Measurements from ENCODE around the gene SLC9B1.
A peak's percentile ranks its signal among the peaks of the same experiment; 100 is the strongest.

SLC9B1 gene, protein sequence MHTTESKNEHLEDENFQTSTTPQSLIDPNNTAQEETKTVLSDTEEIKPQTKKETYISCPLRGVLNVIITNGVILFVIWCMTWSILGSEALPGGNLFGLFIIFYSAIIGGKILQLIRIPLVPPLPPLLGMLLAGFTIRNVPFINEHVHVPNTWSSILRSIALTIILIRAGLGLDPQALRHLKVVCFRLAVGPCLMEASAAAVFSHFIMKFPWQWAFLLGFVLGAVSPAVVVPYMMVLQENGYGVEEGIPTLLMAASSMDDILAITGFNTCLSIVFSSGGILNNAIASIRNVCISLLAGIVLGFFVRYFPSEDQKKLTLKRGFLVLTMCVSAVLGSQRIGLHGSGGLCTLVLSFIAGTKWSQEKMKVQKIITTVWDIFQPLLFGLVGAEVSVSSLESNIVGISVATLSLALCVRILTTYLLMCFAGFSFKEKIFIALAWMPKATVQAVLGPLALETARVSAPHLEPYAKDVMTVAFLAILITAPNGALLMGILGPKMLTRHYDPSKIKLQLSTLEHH

DNA sequence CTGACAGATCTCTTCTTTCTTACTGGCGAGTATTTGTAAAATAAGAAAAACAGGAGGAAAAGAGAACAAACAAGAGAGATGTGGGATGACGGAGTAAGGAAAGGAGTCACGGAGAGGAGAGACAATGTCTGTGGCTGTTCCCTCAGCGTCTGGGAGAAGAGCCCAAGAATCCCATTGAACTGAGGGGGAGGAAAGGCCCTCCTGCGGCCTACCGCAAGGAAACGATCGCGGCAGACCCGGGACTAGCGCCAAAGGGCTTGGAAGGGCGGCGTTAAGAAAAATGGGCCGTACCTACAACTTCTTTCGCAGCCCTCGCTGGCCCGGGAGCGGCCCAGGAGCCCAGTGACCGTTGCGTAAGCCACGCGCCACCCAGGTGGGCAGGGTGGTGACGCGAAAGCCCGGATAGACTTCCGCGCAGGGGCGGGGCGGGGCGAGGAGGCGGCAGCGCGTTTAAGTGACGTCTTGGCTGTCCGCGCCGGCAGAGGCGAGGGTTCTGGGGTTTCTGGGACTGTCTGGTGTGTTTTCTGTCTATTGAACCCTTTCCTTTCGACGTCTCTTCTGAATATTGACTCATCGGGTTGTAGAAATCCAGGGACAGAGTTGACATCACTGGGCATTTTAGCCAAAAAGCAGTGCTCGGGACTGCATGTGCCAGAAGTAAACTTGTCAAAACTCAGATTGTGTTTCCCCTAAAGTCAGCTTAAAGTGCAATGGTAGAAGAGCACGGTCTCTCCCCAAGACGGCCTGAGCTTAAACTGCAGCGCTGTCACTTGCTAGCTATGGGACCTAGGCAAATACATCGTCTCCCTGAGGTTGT, at the start of gene SLC9B1:
Gene SLC9B1 (minus strand): TSS at position 398 of the 817 bp plus-strand sequence. CDS start 27,994 bp downstream, outside the sequence.
- DNase-seq, result peak; percentile 95

DNA sequence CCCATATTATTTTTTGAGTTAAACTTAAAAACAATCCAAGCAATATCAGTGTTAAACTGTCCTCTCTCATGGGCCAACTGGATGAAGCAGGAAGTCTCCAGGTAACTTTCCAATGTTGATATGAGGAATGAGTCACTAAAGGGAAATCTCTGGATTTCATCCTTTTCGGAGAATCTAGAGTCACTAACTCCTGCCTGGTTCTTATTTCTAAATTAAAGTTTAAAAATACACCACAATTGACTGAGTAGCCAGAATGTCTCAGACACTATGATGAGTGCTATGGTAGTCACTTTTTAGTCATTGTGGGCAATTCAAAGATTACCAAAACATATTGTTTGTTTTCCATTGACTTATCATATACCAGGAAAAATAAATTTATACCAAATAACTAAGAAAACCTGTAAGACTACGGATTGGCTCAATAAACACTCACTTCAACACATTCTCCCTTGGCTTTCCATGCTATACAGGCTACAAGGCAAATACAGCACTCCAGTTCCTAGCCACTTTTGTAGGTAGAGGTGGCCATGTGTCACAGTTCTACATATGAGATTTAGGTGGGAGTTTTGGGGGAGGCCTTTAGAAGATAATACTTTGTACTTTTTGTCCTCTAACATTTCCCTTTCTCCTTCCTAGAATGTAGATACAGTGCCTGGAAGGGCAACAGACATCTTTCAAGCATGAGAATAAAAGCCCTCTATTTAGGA, 48.5 kb upstream of the SLC9B1 start:
- DNase-seq, result no peak

DNA sequence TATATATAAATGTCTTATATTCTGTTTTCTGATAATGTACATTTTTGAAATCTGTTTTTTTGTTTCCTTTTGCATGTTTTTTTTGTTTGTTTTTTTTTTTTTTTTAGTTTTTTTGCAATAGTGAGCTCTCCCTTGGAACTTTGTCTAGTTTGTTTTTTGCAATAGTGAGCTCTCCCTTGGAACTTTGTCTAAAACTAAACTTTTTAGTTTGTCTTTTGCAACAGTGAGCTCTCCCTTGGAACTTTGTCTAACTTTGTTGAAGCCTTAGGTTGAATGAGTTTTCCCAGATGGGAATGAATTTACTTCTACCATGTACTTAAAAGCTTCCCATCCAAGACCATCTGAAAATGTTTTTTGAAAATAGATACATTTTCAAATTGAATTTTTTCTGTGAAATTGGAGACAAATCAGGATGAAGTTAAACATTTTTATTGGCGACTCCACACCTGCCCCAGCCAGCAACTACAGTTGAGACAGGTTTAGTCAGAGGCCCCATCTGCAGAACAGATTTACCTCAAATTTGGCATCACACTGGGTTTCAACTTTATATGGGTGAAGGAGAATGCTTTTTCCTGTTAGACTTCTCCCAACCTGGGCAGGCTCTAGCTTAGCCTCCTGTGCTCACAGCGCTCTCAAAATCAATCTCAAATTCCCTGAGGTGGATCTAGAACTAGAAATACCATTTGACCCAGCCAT, 41.1 kb upstream of the SLC9B1 start:
- no peak for DNase-seq

DNA sequence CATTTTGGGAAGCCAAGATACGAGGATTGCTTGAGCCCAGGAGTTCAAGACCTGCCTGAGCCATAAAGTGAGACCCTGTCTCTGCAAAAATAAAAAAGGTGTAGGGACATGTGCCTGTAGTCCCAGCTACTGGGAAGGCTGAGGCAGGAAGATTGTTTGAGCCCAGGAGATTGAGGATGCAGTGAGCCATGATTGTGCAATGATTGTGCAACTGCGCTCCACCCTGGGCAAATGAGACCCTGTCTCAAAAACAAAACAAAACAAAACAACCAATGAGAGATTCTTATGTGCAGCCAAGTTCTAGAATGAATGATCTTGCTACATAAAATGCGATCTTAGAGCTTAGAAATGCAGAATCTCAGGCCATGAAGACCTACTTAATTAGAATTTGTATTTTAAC, 34.5 kb upstream of the SLC9B1 start:
- no peak for DNase-seq

DNA sequence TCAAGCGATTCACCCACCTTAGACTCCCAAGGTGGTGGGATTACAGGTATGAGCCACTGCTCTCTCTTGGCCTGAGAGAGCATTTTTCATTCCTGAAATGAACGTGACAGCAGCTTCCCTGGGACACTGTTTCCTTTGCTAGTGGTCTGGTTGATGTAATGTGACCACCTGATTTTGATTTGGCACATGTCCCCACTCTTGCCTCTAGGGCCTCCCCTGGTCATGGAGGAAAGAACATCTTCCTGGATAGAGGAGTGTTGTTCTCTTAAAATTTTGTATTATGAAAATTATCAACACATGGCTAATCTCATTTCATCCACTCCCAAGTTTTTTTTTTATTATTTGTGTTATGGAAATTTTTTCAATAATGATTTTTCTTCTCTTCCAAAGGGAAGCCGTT, 33.3 kb upstream of the SLC9B1 start:
- no peak for DNase-seq

DNA sequence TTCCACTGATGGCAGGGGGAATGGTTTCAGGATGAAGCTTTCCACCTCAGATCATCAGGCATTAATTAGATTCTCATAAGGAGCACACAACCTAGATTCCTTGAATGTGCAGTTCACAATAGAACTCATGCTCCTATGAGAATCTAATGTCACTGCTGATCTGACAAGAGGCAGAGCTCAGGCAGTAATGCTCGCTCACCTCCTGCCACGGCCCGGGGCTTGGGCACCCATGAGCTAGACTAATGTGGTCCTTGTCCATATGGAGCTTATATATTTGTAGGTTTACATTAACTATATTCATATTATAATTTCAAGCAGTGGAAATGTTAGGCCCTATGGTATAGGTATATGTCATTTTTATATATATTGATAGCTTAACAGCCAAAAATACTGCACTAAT, 32.6 kb upstream of the SLC9B1 start:
- no peak for DNase-seq

DNA sequence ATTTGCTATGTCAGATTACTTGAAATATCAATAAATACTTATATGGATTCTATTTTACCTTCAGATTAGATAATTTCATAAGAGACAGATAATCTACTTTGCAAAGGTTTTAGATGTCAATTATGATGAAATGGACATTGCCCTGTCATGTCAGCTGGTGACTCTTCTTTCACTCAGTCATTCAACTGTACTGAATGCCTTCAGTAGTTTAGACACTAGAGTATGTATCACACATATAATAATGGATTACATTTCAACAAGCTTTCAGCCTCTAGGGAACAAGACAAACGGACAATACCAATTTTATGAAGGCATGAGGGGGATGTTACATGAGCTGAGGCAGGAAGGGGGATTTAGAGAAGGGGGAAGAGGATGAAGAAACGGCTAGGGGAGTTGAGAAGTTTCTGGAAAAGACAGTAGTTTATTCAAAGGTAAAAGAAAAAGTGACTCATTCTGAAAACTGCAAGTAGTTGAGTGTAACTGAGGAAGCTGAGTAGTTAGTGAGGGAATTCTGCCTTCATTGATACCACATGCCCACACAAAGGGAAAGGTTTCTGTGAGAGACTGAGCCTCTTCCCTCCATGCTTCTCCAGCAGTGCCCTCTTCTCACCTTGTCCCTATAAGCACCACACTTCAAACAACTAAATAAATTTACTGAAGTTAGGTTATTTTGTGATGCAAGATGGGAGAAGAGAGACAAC, 31.4 kb upstream of the SLC9B1 start:
- DNase-seq, result no peak

DNA sequence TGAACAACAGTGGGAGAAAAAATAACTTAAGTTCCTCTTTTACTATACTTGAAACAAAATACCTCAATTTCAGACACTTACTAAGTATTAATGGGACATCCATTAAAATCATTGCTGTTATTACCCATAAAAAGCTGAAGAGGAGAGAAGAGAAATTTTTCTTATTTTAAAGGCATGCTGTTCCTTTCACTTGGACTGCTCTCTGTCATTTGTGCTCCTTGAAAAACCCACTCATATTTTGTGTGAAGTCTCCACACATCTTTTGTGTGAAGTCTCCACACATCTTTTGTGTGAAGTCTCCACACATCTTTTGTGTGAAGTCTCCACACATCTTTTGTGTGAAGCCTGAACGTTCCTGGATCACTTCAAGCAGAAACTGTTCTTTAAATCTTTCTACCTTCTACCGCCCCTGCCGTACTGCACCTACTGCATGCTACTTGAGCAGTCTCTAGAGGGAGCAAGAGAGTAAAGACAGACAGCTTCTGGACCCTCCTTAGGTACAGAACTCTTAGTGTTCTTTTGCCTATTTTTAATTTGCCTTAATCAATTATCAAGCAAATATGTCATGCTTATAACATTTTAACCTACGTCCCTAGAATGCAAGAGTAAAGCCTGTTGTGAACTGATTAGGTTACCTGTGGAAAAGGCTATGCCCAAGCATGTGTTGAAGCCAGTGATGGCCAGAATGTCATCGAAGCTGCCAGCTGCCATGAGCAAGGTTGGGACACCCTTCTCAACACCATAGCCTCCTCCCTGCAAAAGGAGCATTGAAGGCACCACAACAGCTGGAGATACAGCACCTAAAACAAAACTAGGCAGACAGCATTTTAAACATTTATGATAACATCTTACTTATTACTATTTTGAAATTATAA, 27.1 kb upstream of the SLC9B1 start:
- peak; percentile 42 for DNase-seq

DNA sequence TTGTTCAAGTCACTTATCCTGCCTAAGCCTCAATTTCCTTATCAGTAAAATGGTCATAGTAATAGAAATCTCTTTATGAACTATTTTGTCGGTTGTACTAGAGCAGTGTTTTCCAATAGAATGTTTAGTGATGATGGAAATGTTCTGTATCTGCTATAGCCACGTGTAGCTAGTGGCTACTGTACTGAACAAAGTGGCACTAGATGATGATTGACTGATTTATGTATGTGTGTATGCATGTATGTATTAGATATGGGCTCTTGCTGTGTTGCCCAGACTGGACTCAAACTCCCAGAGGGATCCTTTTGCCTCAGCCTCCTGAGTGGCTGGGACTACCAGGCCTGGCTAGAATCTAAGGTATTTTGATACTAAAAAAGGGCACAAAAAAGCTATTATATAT, 24.7 kb upstream of the SLC9B1 start:
- DNase-seq, result no peak

DNA sequence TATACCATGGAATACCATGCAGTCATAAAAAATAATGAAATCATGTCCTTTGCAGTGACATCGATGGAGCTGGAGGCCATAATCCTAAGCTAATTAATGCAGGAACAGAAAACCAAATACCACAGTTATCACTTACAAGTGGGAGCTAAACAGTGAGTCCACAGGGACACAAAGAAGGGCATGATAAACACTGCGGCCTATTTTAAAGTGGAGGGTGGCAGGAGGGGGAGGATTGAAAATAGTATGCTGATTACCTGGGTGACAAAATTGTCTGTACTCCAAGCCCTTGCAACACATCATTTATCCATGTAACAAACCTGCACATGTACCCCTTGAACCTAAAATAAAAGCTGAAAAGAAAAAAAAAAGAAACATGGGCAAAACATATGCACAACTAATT, 16.7 kb upstream of the SLC9B1 start:
- DNase-seq, result no peak

DNA sequence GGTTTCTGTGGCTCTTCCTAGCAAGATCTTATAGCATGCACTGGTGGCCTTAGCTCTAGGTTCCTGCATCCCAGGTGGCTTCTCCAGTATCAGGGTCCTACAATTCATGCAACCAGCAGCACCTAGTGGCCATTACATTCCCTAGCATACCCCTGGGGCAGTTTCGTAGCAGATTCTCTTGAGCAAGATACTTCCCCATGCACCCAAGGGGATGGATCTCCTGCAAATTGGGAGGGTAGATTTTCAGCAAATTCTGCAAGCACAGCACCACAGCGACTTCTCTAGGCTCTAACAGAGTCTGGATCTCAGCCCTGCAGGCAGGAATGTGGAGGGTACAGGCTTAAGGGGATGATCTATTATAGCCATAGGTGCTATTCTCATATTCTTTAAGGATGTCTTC, 13.1 kb upstream of the SLC9B1 start:
- peak; percentile 37 for DNase-seq

DNA sequence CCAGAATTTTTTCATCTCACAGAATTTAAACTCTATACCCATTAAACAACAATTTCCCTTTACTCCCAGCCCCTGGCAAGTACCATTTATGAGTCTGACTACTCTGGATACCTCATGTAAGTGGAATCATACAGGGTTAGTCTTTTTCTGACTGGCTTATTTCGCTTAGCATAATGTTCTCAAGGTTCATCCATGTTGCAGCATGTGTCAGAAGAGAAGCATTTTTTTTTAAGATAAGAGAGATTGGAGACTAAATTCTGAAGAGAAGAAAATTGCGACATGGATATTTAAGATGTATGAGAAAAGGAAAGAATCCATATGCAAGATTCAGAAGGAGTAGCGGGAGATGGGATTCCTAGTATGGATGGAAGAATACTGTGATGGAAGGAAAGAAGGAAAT, 11.3 kb upstream of the SLC9B1 start:
- no peak for DNase-seq

DNA sequence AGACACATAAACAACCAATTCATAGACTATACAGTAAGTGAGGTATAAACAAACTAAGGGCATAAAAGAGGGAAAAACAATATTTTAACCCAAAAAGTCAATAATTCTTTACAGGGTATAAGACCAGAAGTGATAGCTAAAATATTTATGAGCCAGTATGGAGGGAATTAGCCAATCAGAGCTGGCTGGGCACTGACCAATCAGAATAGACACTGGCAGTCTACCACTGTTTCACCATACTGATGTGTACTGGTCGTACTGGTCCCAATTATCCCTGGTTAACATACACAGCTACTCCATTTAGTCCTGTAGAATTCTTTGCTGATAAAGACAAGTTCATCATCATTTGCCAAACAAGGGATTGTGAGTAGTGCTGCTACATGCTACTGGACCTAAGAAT, 9.8 kb upstream of the SLC9B1 start:
- no peak for DNase-seq

DNA sequence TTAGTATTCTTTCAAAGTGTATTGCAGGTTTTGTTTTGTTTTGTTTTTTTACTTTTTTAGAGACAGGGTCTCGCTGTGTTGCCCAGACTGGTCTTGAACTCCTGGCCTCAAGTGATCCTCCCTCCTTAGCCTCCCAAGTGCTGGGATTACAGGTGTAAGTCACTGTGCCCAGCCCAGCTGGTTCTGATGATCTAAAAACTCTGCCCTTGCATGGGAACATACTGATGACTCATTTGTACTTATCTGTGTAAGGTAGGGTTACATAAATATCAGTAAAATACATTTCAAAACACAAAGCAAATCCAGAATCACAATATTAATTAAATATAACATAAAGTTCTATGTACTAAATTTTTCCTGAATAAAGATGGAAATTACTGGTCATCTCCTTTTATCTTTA, 7.4 kb upstream of the SLC9B1 start:
- DNase-seq, result no peak

DNA sequence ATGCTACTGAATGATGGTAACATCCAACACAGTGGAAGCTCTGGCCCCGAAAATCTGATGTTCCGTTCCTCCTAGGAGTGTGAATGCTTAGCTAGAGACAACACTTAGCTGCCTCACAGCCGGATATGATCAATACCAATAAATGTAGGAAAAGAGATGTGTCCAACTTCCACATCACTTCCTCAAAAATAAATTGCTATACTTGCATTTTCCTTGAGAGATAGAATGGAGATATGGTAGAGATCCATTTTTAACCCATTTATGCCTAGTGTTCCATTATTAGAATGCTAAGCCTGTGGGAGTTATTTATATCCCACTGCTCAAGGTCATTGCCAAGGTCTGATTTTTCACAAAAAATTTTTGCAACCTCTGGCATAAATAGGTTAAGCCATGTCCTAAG, 5.5 kb upstream of the SLC9B1 start:
- DNase-seq, result no peak

DNA sequence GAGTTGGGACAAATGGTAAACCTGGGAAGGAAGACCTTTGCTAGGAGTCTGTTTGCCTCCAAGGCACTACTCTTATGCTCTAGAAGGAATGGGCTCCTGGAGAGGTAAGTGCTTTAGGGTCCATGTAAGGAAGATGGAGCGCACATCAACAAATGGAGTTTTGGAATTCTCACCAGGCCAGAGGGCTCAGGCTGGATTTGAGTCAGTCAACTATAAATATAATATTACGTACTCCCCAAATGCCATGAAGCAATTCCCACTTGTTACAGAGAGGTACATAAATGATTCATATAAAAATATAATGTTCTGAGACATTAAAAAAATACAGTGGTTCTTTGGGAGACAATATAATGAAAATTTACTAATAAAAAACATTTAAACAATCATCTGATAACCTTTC, 1.6 kb upstream of the SLC9B1 start:
- DNase-seq, result no peak

DNA sequence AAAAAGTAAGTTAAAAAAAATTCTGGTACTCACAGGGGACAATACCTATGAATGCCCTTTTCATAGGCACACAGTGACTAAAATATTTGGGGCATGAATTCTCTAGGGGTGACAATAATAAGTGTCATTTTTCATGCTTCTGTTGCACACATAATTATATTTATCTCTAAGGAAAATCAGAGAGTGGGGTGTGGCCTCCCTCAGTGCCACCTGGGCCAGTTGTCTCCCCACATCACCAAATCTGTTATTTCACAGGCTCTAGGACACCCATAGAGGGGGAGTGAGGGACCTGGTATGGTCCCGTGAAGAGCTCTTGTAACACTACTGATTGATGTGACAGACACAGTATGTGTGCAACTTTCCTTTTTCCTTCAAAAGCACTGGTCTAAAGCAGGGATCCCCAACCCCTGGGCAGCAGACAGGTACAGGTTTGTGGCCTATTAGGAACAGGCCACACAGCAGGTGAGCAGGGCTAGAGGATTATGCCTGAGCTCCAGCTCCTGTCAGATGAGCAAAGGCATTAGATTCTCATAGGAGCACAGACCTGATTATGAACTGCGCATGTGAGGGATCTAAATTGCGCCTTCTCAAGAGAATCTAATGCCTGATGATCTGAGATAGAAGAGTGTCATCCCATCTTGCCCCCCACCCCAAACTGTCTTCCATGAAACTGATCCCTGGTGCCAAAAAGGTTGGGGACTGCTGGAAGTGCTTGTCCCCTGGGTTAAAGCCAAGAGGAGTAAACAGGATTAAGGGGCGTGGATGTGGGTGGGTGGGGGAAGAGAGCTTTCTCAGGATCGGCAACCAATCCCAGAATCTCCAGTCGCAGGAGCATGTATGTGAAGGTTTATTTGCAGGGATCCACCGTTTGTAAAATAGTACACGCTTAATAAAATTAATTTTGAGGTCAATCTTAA, 856 bp downstream of the SLC9B1 start:
- DNase-seq, result peak; percentile 1

DNA sequence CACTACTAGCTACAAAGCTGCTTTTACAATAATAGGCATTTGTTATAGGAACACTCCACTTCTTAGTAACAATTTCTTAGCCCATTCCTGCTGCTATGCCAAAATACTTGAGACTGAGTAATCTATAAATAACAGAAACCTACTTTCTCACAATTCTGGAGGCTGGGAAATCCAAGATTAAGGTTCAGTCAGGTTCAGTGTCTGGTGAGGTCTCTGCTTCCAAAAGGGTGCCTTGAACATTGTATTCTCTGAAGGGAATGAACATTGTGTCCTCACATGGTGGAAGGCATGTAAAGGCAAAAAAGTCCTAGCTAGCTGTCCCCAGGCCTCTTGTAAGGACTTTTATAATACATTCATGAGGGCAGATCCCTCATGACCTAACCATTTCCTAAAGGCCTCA, 7.0 kb downstream of the SLC9B1 start:
- no peak for DNase-seq

DNA sequence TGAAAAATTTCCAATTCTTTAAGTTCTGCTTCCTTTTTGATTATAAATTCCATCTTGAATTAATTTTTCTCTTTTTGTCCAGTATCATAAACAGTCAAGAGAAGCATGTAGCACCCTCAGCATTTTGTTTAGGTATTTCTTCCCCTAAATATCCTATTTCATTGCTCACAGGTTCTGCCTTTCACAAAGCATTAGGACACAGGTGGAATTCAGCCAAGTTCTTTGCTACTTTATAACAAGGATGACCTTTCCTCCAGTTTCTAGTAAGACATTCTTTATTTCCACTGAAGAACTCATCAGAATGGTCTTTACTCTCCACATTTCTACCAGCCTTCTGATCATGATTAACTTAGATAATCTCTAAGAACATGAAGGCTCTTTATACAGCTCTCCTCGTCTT, 7.4 kb downstream of the SLC9B1 start:
- peak; percentile 13 for DNase-seq
